K562 (cell line): ENCODE data around the gene RPL9. TPM values are rescaled to one million over a fixed set of nuclear protein-coding genes. Genes with fewer than 3 reads are reported as not detected.

Source experiments
- ATAC-seq: fragments of 200-7000 bp; cut with Tn5 transposase; 3 replicates; pipeline ENCODE4 v1.9.1; 2020; ENCODE audit warnings: moderate library complexity
- BruUV-seq: library from RNA; stranded (reverse); fragments of 400-500 nt; replicated peaks from 2 replicates; lab custom pipeline; 2021; lab: Mats Ljungman, UMichigan
- CTCF ChIA-PET: fragments of 300-600 bp; formaldehyde crosslinking; extraction: SDS; loops from one replicate; lab custom pipeline; 2021; ENCODE audit warnings: low intra/inter-chr PET ratio; lab: Yijun Ruan, JAX
- POLR2A ChIA-PET: fragments of 300-600, 350-650 bp; sonication (Branson Sonifier 250); formaldehyde crosslinking; extraction: SDS; loops from one replicate; lab custom pipeline; 2021; ENCODE audit warnings: antibody characterized with exemption, inconsistent platforms; lab: Yijun Ruan, JAX
- DNase-seq, 4 experiments: peaks; one replicate each; pipeline versions ENCODE4 v3.0.0 to v3.0.0-alpha.2; 2011 to 2018; ENCODE audit warnings: low spot score in 3 of 4, mixed read lengths in 3 of 4; ENCODE audit errors: extremely low read depth in 1 of 4
- FAIRE-seq: peaks from 2 replicates; lab custom pipeline; 2011; peaks lifted over from hg19 to GRCh38; lab: Jason Lieb, UNC
- H2AFZ ChIP-seq: 2 replicates; pipeline ENCODE4 v1.6.0; 2011; ENCODE audit warnings: low read depth, low read length, control low read depth, inconsistent platforms
- H3K27ac ChIP-seq: fragments of 200-600 bp; 3 replicates; pipeline ENCODE4 v1.8.0; 2011; ENCODE audit warnings: low read depth, mild to moderate bottlenecking, control low read depth, inconsistent platforms, low read length, moderate library complexity, mixed read lengths; ENCODE audit errors: extremely low read depth
- H3K27me3 ChIP-seq, 2 experiments: fragments of 300-600 bp in 1 of 2; 2 replicates in 1 of 2; 3 replicates in 1 of 2; pipeline versions ENCODE4 v1.6.0 to v1.8.0; 2011; ENCODE audit warnings: inconsistent platforms in 2 of 2, low read length in 2 of 2, mild to moderate bottlenecking in 1 of 2, mixed read lengths in 1 of 2, moderate library complexity in 1 of 2; ENCODE audit not compliant: control insufficient read depth in 2 of 2, insufficient read depth in 2 of 2
- H3K36me3 ChIP-seq: fragments of 300-600 bp; 3 replicates; pipeline ENCODE4 v1.8.0; 2011; ENCODE audit warnings: mild to moderate bottlenecking, low read length, inconsistent platforms; ENCODE audit not compliant: control insufficient read depth, insufficient read depth
- H3K4me1 ChIP-seq, 2 experiments: fragments of 200-600 bp in 1 of 2; replicated peaks in 1 of 2; 2 replicates in 1 of 2; 3 replicates in 1 of 2; pipeline versions ENCODE4 v1.5.1 to v1.8.0; 2011; ENCODE audit warnings: inconsistent platforms in 2 of 2, low read length in 2 of 2, mild to moderate bottlenecking in 1 of 2, mixed read lengths in 1 of 2, moderate library complexity in 1 of 2; ENCODE audit not compliant: control insufficient read depth in 2 of 2, insufficient read depth in 2 of 2
- H3K4me2 ChIP-seq: 2 replicates; pipeline ENCODE4 v1.6.1; 2011; ENCODE audit warnings: low read length, control low read depth, inconsistent platforms, mixed read lengths; ENCODE audit not compliant: insufficient read depth
- H3K4me3 ChIP-seq: fragments of 200-600 bp; sonication (generic), shearing (Covaris generic); 2 replicates; pipeline ENCODE4 v1.5.1; 2016; ENCODE audit warnings: control low read depth, inconsistent platforms
- H3K79me2 ChIP-seq: fragments of 200-600 bp; 3 replicates; pipeline ENCODE4 v1.8.0; 2011; ENCODE audit warnings: low read length, inconsistent platforms; ENCODE audit not compliant: control insufficient read depth, insufficient read depth
- H3K9ac ChIP-seq, 2 experiments: 2 replicates each; pipeline versions ENCODE4 v1.6.0 to v1.6.1; 2011; ENCODE audit warnings: low read depth in 2 of 2, low read length in 2 of 2, control low read depth in 1 of 2, inconsistent platforms in 1 of 2, mild to moderate bottlenecking in 1 of 2, mixed read lengths in 1 of 2; ENCODE audit not compliant: insufficient read depth in 1 of 2
- H3K9me1 ChIP-seq: one replicate; pipeline ENCODE4 v1.6.0; 2011; ENCODE audit warnings: inconsistent platforms, mild to moderate bottlenecking, low read length, moderate library complexity; ENCODE audit not compliant: control insufficient read depth, insufficient read depth
- H3K9me3 ChIP-seq: replicated peaks from 2 replicates; pipeline ENCODE4 v1.5.1; 2011; ENCODE audit warnings: low read depth, low read length, inconsistent platforms; ENCODE audit not compliant: control insufficient read depth, insufficient read depth
- H4K20me1 ChIP-seq: replicated peaks from 2 replicates; pipeline ENCODE4 v1.6.1; 2011; ENCODE audit warnings: low read length, inconsistent platforms, mixed read lengths; ENCODE audit not compliant: control insufficient read depth, insufficient read depth
- BRD9 ChIP-seq: fragments of 450-650 bp; IDR thresholded peaks from 2 replicates; pipeline ENCODE4 v1.6.1; 2018; ENCODE audit warnings: low read depth; ENCODE audit not compliant: partially characterized antibody
- EGR1 ChIP-seq: fragments of 450-650 bp; conservative IDR thresholded peaks from 2 replicates; pipeline ENCODE4 v1.6.1; 2017; ENCODE audit warnings: mild to moderate bottlenecking
- EP400 ChIP-seq: fragments of 450-650 bp; IDR thresholded peaks from 2 replicates; pipeline ENCODE4 v1.6.1; 2017; ENCODE audit warnings: antibody characterized with exemption, mild to moderate bottlenecking, moderate library complexity
- ETV1 ChIP-seq: fragments of 450-650 bp; conservative IDR thresholded peaks from 2 replicates; pipeline ENCODE4 v1.6.1; 2016; ENCODE audit warnings: missing genetic modification characterization, control low read depth, low read depth, missing compliant biosample characterization
- NCOA1 ChIP-seq: fragments of 450-650 bp; IDR thresholded peaks from 2 replicates; pipeline ENCODE4 v1.6.1; 2016; ENCODE audit warnings: low read depth
- NCOA4 ChIP-seq: fragments of 450-650 bp; IDR thresholded peaks from 2 replicates; pipeline ENCODE4 v1.6.1; 2018; ENCODE audit warnings: mild to moderate bottlenecking; ENCODE audit not compliant: partially characterized antibody
- NR4A1 ChIP-seq, 2 experiments: fragments of 250-450 bp in 1 of 2; fragments of 450-650 bp in 1 of 2; sonication (Bioruptor Pico) in 1 of 2; IDR thresholded peaks; 2 replicates each; pipeline versions ENCODE4 v1.4.0 to v1.6.1; 2016 to 2020; ENCODE audit warnings: mild to moderate bottlenecking in 2 of 2, missing compliant biosample characterization in 1 of 2, missing genetic modification characterization in 1 of 2, moderate library complexity in 1 of 2
- PHF8 ChIP-seq: fragments of 200-600 bp; sonication (generic); IDR thresholded peaks from 2 replicates; pipeline ENCODE4 v1.6.1; 2012; ENCODE audit warnings: mixed run types, mild to moderate bottlenecking, inconsistent platforms, low read length, moderate library complexity, borderline replicate concordance
- POLR2AphosphoS2 ChIP-seq: IDR thresholded peaks from 2 replicates; pipeline ENCODE4 v1.6.1; 2012; ENCODE audit warnings: low read length, improper control_type of control experiment
- POLR2B ChIP-seq: fragments of 450-650 bp; IDR thresholded peaks from 2 replicates; pipeline ENCODE4 v1.6.1; 2018; ENCODE audit warnings: low read depth; ENCODE audit not compliant: partially characterized antibody
- RFX7 ChIP-seq: fragments of 250-450 bp; sonication (Bioruptor Pico); IDR thresholded peaks from 2 replicates; pipeline ENCODE4 v1.5.1; 2021; ENCODE audit warnings: mild to moderate bottlenecking
- RREB1 ChIP-seq: fragments of 250-450 bp; sonication (Bioruptor Pico); IDR thresholded peaks from 2 replicates; pipeline ENCODE4 v1.4.0; 2020
- SIRT6 ChIP-seq: IDR thresholded peaks from one replicate; pipeline ENCODE4 v1.6.1; 2012; ENCODE audit warnings: low read depth, mild to moderate bottlenecking, control low read depth, inconsistent platforms, low read length, moderate library complexity
- SUPT5H ChIP-seq: fragments of 450-650 bp; IDR thresholded peaks from 2 replicates; pipeline ENCODE4 v1.6.1; 2016
- TCF15 ChIP-seq: fragments of 250-450 bp; sonication (Bioruptor Pico); IDR thresholded peaks from 2 replicates; pipeline ENCODE4 v1.8.0; 2022; ENCODE audit warnings: moderate library complexity, mild to moderate bottlenecking, inconsistent platforms
- TEAD4 ChIP-seq, 2 experiments: sonication (generic) in 1 of 2; formaldehyde crosslinking in 1 of 2; IDR thresholded peaks; 2 replicates each; pipeline versions ENCODE4 v1.6.1 to v1.8.0; 2012 to 2022; ENCODE audit warnings: borderline replicate concordance in 1 of 2, inconsistent platforms in 1 of 2, low read length in 1 of 2, mild to moderate bottlenecking in 1 of 2, missing genetic modification reagents in 1 of 2
- ZNF23 ChIP-seq: fragments of 250-450 bp; sonication (Bioruptor Pico); IDR thresholded peaks from 2 replicates; pipeline ENCODE4 v1.4.0; 2020; ENCODE audit warnings: mild to moderate bottlenecking
- WGBS: fragments of 100-300 bp; shearing (Covaris generic); methylation state at CpG from one replicate; pipeline ENCODE4 v1.1.6; 2016; ENCODE audit warnings: low coverage, mixed read lengths; ENCODE audit not compliant: insufficient coverage; ENCODE audit errors: missing lambda C conversion rate; 5-methylcytosine and 5-hydroxymethylcytosine counted together
- in situ Hi-C: fragments of 300-500 bp; cut with MboI; formaldehyde crosslinking; loops from 4 replicates; pipeline ENCODE4 v1.15.0; 2018; ENCODE audit warnings: inconsistent platforms, mixed read lengths
- intact Hi-C: fragments of 100-400 bp; cut with micrococcal nuclease; formaldehyde crosslinking; loops from 2 replicates; pipeline ENCODE4 v1.14.2; 2022
- polyA plus RNA-seq, 8 experiments: library from polyadenylated mRNA; depleted of rRNA in 4 of 8; stranded (reverse) in 5 of 8; unstranded in 3 of 8; fragments of >200 nt; fragmentation: Nextera tagmentation in 2 of 8; fragmentation: Illumina TruSeq in 1 of 8; extraction: Ambion mirVana in 2 of 8; extraction: Trizol in 1 of 8; gene quantifications; 2 replicates each; pipeline versions ENCODE4 v1.2.1 to v1.2.3, GENCODE V29; 2011 to 2014; ENCODE audit warnings: inconsistent platforms in 1 of 8, missing spikeins in 1 of 8
- total RNA-seq, 7 experiments: library from RNA; depleted of rRNA in 6 of 7; stranded (reverse); fragments of >200 nt in 6 of 7; fragmentation: Illumina TruSeq in 2 of 7; extraction: Trizol in 2 of 7; gene quantifications; 2 replicates each; pipeline versions ENCODE4 v1.2.1 to v1.2.3, GENCODE V29; 2011 to 2021; ENCODE audit warnings: low replicate concordance in 1 of 7

Gene RPL9
- total and polyA plus RNA-seq, 9 of the 15 experiments (the other 6 are each of a cell fraction or from before 2014, with no cell fraction given) = 1,925 to 5,178 (median 3,033) TPM

GRCh38 chr4:39451423-39452023 lies 7.2 kb downstream of the RPL9 start:
- Histone ChIP-seq H3K27me3 (no peaks in the 10 kb centered on the region), H3K9me1 (no peaks in the 10 kb centered on the region), H3K36me3 (peaks cover 66% of the 10 kb centered on the region), H3K4me3 (no peak overlapping the region), H2AFZ (no peak overlapping the region), H4K20me1 (peaks cover 19% of the 10 kb centered on the region; the same call in 1 of the 2 replicates), H3K9ac (no peak overlapping the region), H3K79me2 (peaks cover 24% of the 10 kb centered on the region), H3K9me3 (no peaks in the 10 kb centered on the region), H3K27ac (no peak overlapping the region), H3K4me1 (peaks cover under 1 to 10% of the 10 kb centered on the region in 2 experiments; a peak in 3 of 5 replicates), H3K4me2 (no peak overlapping the region)
- no TSS peak for BruUV-seq
- intact Hi-C loops = loop anchor here (10.0 kb wide), 1 partner anchor 557 kb away; no protein-coding TSS in a partner anchor
- CTCF ChIA-PET = no interaction called here
- DNase-seq (no peak), ATAC-seq (peak; percentile 15), FAIRE-seq (no peak)
- 85% methylated on average over 5 of the region's 6 CpGs for WGBS
- in situ Hi-C loops = no loop called here
- POLR2A ChIA-PET = interaction anchor here (0.6 to 1.7 kb wide), 5 partner anchors 8 to 813 kb away, joined by 3 to 7 read pairs (median 3); partner anchors contain the start of gene LIAS
- TF ChIP-seq PHF8 (no peak), BRD9 (no peak), NR4A1 (CRISPR knock-in tag; IDR thresholded peaks at IDR 0.05) (no peak), NR4A1 (tag; IDR thresholded peaks at IDR 0.05) (no peak), SIRT6 (no peak), POLR2B (peak; percentile 30), NCOA1 (no peak), ETV1 (tag) (no peak), NCOA4 (no peak), SUPT5H (0 out of 2 replicates have a peak, but pooled peaks have one; percentile 27), RFX7 (CRISPR knock-in tag) (0 out of 2 replicates have a peak, but pooled peaks have one; percentile 46), EP400 (no peak), POLR2AphosphoS2 (peak; percentile 67; the same call in 1 of the 2 replicates), ZNF23 (CRISPR knock-in tag) (no peak), RREB1 (CRISPR knock-in tag) (no peak), TEAD4 (IDR thresholded peaks at IDR 0.05; ENCODE audit: low read length) (no peak), TEAD4 (CRISPR knock-in tag; IDR thresholded peaks at IDR 0.05; ENCODE audit: borderline replicate concordance) (no peak), EGR1 (0 out of 2 replicates have a peak, but pooled peaks have one; percentile 6), TCF15 (CRISPR knock-in tag) (no peak)
